HG03159 (cell line): ENCODE measurements around the gene PHF3.
A peak's percentile ranks its signal among the peaks of the same experiment; 100 is the strongest.

Source experiments
- ATAC-seq: cut with Tn5 transposase; IDR thresholded peaks from one replicate; pipeline ENCODE4 v1.9.1; 2021; ENCODE audit warnings: mild to moderate bottlenecking, moderate library complexity; ENCODE audit not compliant: unreplicated experiment

Gene PHF3

GRCh38 chr6:63640062-63640461 lies 4.5 kb downstream of the PHF3 start:
- ATAC-seq = no peak

DNA sequence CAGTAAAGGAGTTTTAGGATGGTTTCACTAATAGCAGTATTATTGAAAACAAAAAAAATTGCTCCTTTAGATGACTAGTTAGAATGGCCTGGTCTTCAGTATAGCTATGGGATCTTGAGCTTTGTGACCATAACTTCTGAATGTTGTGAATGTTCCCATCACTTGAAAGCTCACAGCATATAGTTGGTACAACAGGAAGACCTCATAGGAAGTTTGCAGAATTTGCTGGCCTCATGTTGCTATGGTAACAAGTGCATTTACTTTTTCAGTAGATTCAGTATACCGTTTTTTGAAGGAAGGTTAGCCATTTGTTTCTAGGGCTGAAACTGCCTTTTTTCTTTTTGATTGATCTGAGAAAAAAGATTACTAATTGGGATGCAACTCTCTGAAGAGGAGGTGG lies 8.3 kb downstream of the PHF3 start:
- no peak for ATAC-seq

DNA sequence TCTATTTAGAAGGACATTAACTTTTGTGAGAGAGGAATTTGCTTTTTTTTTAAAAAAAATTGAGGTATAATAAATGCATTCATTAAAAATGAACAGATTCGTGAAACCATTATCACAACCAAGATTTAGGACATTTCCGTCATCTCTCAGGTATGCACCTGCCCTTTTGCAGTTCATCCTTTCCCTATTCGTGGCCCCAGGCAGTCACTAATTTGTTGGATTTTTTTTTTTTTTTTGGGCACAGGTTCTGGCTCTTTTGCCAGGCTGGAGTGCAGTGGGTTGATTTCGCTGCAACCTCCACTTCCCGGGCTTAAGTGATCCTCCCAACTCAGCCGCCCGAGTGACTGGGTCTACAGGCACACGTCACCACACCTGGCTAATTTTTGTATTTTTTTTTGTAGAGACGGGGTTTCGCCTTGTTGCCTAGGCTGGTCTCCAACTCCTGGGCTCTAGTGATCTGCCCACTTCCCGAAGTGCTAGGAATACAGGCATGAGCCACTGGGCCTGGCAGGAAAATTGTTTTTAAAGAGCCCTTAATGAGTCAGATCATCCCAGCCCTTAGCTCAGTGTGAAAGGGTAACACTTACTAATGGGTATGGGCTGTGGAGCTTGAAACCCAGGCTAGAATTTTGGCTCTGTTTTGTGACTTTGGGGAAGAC lies 9.2 kb downstream of the PHF3 start:
- ATAC-seq = no peak

DNA sequence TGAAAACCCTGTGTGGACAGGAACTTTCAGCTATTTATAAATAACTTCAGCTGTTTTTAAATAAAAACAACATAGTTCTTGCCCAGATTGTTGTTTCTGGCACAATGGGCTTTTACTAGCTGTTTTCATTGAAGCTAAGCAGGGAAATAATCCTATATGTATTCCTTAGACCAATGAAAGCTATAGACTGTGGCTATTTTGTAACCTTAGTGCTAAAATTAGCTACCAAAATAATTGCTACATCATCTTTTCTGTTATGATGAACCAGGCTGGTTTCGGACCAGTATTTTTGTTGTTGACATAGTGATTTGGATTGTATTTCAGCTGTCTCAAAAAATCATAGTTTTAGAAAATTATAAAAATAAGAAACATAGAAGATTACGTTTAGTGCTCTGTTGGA lies 13.7 kb downstream of the PHF3 start:
- no peak for ATAC-seq

DNA sequence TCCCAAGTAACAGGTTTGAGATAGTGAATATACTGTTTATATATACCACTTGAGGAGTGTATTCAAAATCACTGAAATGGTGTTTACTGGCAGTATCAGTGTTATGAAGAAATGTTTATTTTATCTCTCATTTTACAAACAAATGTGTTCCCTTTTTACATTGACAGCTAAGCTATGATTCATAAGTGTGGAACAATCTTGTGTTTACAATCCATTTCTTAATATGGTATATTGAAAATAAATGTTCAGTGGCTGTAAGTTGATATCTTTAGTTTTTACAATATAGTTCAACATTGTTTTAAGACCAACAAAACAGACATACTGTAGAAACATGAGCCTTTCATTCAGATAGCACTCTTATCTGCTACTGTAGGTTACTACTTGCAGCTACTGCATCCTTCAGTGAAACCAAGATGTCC lies 14.3 kb downstream of the PHF3 start:
- ATAC-seq = no peak

GRCh38 chr6:63652980-63653379 lies 17.4 kb downstream of the PHF3 start:
- ATAC-seq = no peak

GRCh38 chr6:63660757-63661156 lies 25.2 kb downstream of the PHF3 start:
- no peak for ATAC-seq

DNA sequence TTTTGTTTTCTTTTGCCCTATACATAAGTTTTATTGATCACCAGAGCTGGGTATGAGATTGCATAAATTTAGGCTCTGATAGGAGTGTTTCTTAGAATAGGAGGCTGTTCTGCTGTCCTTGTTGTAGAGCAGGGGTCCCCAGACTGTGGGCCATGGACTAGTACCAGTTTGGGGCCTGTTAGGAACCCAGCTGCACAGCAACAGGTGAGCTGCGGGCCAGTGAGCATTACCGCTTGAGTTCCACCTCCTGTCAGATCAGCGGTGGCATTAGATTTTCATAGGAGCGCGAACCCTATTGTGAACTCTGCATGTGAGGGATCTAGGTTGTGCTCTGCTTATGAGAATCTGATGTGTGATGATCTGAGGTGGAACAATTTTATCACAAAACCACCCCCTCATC lies 26.2 kb downstream of the PHF3 start:
- ATAC-seq = no peak

GRCh38 chr6:63663147-63663955 lies 27.7 kb downstream of the PHF3 start:
- ATAC-seq = no peak

GRCh38 chr6:63663956-63664281 lies 28.3 kb downstream of the PHF3 start:
- ATAC-seq = no peak

DNA sequence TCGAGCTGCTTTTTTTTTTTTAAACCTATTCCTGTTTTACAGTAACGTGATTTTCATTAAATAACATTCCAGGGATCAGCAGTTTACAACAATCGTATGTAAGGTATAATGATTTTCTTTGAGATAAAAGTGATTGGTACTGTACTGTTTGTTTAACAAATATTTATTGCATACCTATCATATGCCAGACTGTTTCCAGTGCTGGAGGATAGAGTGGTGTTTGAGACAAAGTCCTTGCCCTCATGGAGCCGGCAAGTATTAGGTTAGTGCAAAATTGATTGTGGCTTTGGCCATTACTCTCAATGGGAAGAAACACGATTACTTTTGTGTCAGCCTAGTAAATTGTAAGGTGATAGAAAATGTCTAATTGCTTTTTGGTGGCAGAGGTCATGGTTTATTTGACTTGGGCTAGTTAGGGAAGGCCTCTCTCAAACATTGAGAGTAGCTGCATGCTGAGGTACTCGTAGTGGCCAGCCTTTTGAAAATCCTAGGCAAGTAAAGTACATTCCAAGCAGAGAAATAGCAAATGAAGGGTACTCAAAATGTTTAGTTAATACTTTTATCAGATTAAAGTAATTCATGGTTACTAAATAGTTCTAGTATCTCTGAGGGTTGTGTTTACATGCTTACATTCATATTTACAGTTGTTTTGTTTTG lies 35.6 kb downstream of the PHF3 start:
- ATAC-seq = no peak

- no peak for ATAC-seq
These were observed 37.1 kb downstream of the PHF3 start for GRCh38 chr6:63672582-63673129.

- no peak for ATAC-seq
These were observed 38.1 kb downstream of the PHF3 start for GRCh38 chr6:63673692-63674091.

- no peak for ATAC-seq
These were observed 39.0 kb downstream of the PHF3 start for GRCh38 chr6:63674635-63675034.

DNA sequence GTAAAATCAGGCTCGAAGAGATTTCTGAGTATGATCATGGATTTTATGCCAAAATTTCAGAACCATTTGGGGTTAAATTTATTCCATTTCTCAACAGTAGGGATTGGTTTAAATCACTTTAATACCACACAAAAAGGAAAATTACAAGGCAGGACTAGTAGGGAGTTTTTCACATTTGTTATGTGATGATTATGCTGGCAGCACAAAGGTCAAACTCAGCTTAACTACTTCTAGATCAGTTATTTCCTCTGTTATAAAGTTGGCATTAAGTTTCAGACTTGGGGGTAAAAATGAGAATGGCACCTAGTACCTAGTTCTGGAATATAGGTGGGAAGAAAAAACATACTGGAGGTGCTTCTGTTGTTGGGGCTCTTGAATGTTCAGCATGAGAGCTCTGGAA lies 39.5 kb downstream of the PHF3 start:
- no peak for ATAC-seq

DNA sequence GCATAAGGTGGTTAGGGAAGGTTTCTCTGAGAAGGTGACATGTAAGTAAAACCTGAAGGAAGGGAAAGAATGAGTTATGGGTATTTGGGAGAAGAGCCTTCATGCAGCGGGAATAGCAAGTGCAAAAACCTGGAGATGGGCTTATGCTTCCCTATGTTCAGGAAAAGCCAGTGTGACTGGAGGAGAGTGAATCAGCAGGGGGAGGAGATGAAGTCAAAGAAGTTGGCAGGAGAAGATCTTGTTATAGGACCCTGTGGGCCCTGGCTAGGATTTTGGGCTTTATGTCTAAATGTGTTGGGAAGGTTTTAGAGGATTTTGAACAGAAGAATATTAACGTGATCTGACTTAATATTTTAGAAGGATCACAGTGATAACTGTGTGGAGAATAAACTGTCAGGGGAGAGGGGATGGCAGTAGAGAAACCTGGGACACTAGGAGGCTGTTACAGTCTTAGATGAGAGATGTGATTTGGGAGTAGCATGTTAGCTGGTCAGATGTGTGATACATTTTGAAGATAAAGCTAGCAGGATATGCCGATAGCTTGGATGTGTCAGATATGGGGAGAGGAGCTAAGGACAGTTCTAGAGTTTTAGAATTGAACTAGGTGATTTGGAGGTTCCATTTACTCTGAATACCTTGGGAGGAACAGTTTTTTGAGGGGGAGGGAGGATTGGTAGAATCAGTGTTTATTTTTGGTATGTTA lies 41.0 kb downstream of the PHF3 start:
- ATAC-seq = no peak

GRCh38 chr6:63677282-63677681 lies 41.7 kb downstream of the PHF3 start:
- ATAC-seq = no peak

DNA sequence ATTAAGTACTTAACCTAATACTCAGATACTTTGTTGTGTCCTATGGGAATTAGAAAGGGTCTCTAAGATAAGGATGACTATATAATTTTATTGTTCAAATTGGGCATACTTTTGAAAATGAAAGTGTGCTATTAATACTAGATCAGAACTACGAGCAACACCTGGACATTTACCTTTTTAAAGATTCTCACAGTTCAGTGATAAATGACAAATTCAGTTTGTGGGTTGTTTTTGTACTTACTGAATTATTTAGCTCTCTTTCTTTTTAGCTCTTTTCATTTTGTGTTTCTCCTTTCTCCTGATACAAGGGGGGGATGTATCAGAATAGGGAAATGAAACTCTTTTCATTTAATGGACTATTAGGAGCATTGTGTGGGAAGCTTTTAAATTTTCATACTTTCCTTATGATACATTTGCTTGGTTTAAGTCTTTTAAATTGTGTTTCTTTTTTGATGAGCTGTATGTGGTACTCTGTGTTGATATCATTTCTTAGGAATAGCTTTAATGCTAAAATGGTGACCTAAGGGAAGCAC lies 47.5 kb downstream of the PHF3 start:
- ATAC-seq = no peak

DNA sequence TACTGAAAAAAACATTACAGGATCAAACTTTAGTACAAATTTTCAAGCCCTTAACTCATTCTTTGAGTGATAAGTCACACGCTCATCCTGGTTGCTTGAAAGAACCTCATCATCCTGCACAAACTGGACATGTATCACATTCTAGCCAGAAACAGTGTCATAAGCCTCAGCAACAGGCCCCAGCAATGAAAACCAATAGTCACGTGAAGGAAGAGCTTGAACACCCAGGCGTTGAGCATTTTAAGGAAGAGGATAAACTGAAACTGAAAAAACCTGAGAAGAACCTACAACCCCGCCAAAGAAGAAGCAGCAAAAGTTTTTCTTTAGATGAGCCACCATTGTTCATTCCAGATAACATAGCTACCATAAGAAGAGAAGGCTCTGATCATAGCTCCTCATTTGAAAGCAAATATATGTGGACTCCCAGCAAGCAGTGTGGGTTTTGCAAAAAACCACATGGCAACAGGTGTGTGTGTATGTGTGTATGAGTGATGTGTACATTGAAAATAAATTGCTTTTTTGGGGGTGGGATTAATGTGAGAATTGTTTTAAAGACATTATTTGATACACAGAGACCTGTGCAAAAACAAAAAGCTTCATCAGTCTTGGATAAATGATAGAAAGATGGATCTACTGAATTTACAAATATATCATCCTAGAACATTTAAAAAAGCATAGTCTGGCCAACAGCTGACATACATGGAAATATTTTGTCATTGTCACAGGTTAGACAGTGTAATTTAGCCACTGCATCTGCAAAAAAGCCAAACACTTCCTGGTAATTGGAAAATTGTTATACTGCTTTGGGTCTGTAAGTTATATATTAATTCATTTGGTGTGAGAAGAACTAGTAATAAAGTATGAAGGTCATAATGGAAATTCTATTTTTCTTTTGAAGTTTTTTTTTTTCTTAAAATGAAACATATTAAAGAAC lies 50.1 kb downstream of the PHF3 start:
- ATAC-seq = peak; percentile 92

DNA sequence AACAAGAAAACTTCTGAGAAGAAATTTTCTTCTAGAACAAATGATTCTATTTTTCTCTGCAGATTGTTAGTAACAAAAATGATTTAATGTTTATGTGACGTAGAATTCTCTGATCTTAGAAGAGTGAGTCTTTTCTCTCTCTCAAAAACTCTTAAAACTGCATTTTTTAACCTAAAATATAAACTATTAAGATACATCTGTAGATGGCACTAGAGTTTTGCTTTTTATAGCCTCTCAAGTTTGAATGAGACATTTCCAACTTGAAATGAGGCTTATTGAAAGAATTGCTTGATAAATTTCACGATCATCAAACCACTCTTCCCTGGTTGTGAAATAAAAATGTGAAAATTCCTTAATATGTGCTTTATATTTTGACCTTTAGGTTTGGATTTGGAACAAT lies 53.8 kb downstream of the PHF3 start:
- no peak for ATAC-seq
